CD14-positive monocyte (primary cell): ENCODE results near the gene ADGRL3. TPM values are rescaled to one million over a fixed set of nuclear protein-coding genes. Genes with fewer than 3 reads are reported as not detected.

ENCODE experiments used
- DNase-seq, 3 donors: peaks; one replicate each; pipeline ENCODE4 v3.0.0-alpha.2; 2011 to 2022
- H2AFZ ChIP-seq: 2 replicates; pipeline ENCODE4 v1.6.0; 2012; ENCODE audit warnings: mild to moderate bottlenecking, low read depth, low read length, inconsistent platforms; ENCODE audit not compliant: insufficient read depth, poor library complexity, severe bottlenecking
- H3K27ac ChIP-seq, 2 donors: 1 replicate in 1 of 2; 2 replicates in 1 of 2; pipeline ENCODE4 v1.5.1; 2012 to 2013; ENCODE audit warnings: low read length in 2 of 2, control low read depth in 1 of 2, inconsistent platforms in 1 of 2, low read depth in 1 of 2, mild to moderate bottlenecking in 1 of 2
- H3K27me3 ChIP-seq, 2 donors: one replicate each; pipeline versions ENCODE4 v1.6.0 to v1.6.1; 2011 to 2013; ENCODE audit warnings: low read length in 2 of 2; ENCODE audit not compliant: control insufficient read depth in 2 of 2, insufficient read depth in 2 of 2
- H3K36me3 ChIP-seq, 2 donors: replicated peaks in 1 of 2; 1 replicate in 1 of 2; 2 replicates in 1 of 2; pipeline versions ENCODE4 v1.5.1 to v1.6.1; 2012 to 2013; ENCODE audit warnings: low read length in 2 of 2, control low read depth in 1 of 2, inconsistent platforms in 1 of 2, mild to moderate bottlenecking in 1 of 2; ENCODE audit not compliant: insufficient read depth in 2 of 2, control insufficient read depth in 1 of 2
- H3K4me1 ChIP-seq, 2 donors: 1 replicate in 1 of 2; 2 replicates in 1 of 2; pipeline versions ENCODE4 v1.5.1 to v1.6.1; 2012 to 2013; ENCODE audit warnings: low read length in 2 of 2, control low read depth in 1 of 2, inconsistent platforms in 1 of 2, mild to moderate bottlenecking in 1 of 2, moderate library complexity in 1 of 2; ENCODE audit not compliant: insufficient read depth in 2 of 2, control insufficient read depth in 1 of 2
- H3K4me2 ChIP-seq: replicated peaks from 2 replicates; pipeline ENCODE3; 2012; ENCODE audit warnings: low read length, moderate library complexity, mild to moderate bottlenecking; ENCODE audit not compliant: poor library complexity, severe bottlenecking; ENCODE audit errors: extremely low read depth
- H3K4me3 ChIP-seq, 3 experiments: fragments of 200-600 bp in 1 of 3; sonication (generic) in 1 of 3; replicated peaks in 1 of 3; 1 replicate in 2 of 3; 2 replicates in 1 of 3; pipeline ENCODE4 v1.5.1; 2011 to 2013; ENCODE audit warnings: low read length in 3 of 3, mild to moderate bottlenecking in 3 of 3, control low read depth in 2 of 3, low read depth in 2 of 3, inconsistent platforms in 1 of 3, moderate library complexity in 1 of 3
- H3K79me2 ChIP-seq: 2 replicates; pipeline ENCODE4 v1.6.0; 2012; ENCODE audit warnings: mild to moderate bottlenecking, control low read depth, inconsistent platforms, low read length, moderate library complexity; ENCODE audit not compliant: insufficient read depth
- H3K9ac ChIP-seq: 2 replicates; pipeline ENCODE4 v1.6.0; 2017; ENCODE audit warnings: low read length, mild to moderate bottlenecking; ENCODE audit not compliant: insufficient read depth, poor library complexity, severe bottlenecking
- H3K9me3 ChIP-seq, 2 donors: replicated peaks in 1 of 2; 1 replicate in 1 of 2; 2 replicates in 1 of 2; pipeline versions ENCODE4 v1.5.1 to v1.6.1; 2012 to 2013; ENCODE audit warnings: low read length in 2 of 2, control low read depth in 1 of 2; ENCODE audit not compliant: control insufficient read depth in 1 of 2, insufficient read depth in 1 of 2
- H4K20me1 ChIP-seq: 2 replicates; pipeline ENCODE4 v1.6.0; 2012; ENCODE audit warnings: mild to moderate bottlenecking, low read length, control low read depth, moderate library complexity; ENCODE audit not compliant: insufficient read depth
- H3K27ac Mint-ChIP-seq, 7 donors: one replicate each; pipeline ENCODE4 v1.8.0; 2020; ENCODE audit warnings: mild to moderate bottlenecking in 7 of 7, mixed read lengths in 7 of 7, moderate library complexity in 6 of 7, inconsistent platforms in 2 of 7
- H3K27me3 Mint-ChIP-seq, 3 donors: one replicate each; pipeline ENCODE4 v1.8.0; 2021 to 2022; ENCODE audit warnings: low read depth in 3 of 3, mild to moderate bottlenecking in 3 of 3, mixed read lengths in 3 of 3, moderate library complexity in 3 of 3, inconsistent platforms in 1 of 3
- H3K36me3 Mint-ChIP-seq, 2 donors: one replicate each; pipeline ENCODE4 v1.8.0; 2020; ENCODE audit warnings: mixed read lengths in 2 of 2, inconsistent platforms in 1 of 2, mild to moderate bottlenecking in 1 of 2
- H3K4me1 Mint-ChIP-seq: one replicate; pipeline ENCODE4 v1.8.0; 2020; ENCODE audit warnings: mild to moderate bottlenecking, mixed read lengths
- H3K4me3 Mint-ChIP-seq, 2 donors: one replicate each; pipeline ENCODE4 v1.8.0; 2020; ENCODE audit warnings: mild to moderate bottlenecking in 2 of 2, mixed read lengths in 2 of 2, moderate library complexity in 1 of 2
- H3K9me3 Mint-ChIP-seq, 7 donors: one replicate each; pipeline ENCODE4 v1.8.0; 2020 to 2022; ENCODE audit warnings: mixed read lengths in 7 of 7, mild to moderate bottlenecking in 6 of 7, moderate library complexity in 6 of 7, inconsistent platforms in 2 of 7
- CTCF ChIP-seq: fragments of 200-600 bp; IDR thresholded peaks from one replicate; pipeline ENCODE4 v1.8.0; 2022; ENCODE audit warnings: antibody characterized with exemption, mild to moderate bottlenecking
- WGBS: methylation state at CpG from one replicate; pipeline ENCODE4 v1.1.5; 2013; ENCODE audit warnings: missing lambda C conversion rate; ENCODE audit not compliant: insufficient coverage; 5-methylcytosine and 5-hydroxymethylcytosine counted together
- intact Hi-C, 2 donors: fragments of 100-400 bp; cut with micrococcal nuclease; formaldehyde crosslinking; loops; one replicate each; pipeline versions ENCODE4 v1.15.0 to v1.15.1; 2023
- polyA plus RNA-seq, 3 donors: library from polyadenylated mRNA; depleted of rRNA in 1 of 3; unstranded in 2 of 3; stranded (reverse) in 1 of 3; fragments of 300-500 nt in 2 of 3; fragments of >200 nt in 1 of 3; fragmentation: Illumina TruSeq in 2 of 3; gene quantifications; 1 replicate in 2 of 3; 2 replicates in 1 of 3; pipeline ENCODE4 v1.2.3, GENCODE V29; 2012 to 2021

Gene ADGRL3
- polyA plus RNA-seq, 3 donors = not detected

- no peak overlapping the region for H2AFZ ChIP-seq
- no peaks in the 10 kb centered on the region for H4K20me1 ChIP-seq
- H3K9me3 ChIP-seq = peaks cover 0 to 5% of the 10 kb centered on the region in 2 donors
- H3K27ac ChIP-seq = no peak overlapping the region
- peaks cover 0 to 10% (median 6%) of the 10 kb centered on the region in 7 donors for H3K9me3 Mint-ChIP-seq
- no peaks in the 10 kb centered on the region for H3K79me2 ChIP-seq
- H3K4me3 Mint-ChIP-seq = no peak overlapping the region
- H3K4me2 ChIP-seq = no peak overlapping the region
- no peak for DNase-seq
- no peaks in the 10 kb centered on the region for H3K36me3 Mint-ChIP-seq
- no peak overlapping the region for H3K4me3 ChIP-seq
- no peak overlapping the region for H3K27ac Mint-ChIP-seq
- no peak overlapping the region for H3K9ac ChIP-seq
- H3K36me3 ChIP-seq = no peaks in the 10 kb centered on the region
- no peaks in the 10 kb centered on the region for H3K4me1 Mint-ChIP-seq
- TF ChIP-seq CTCF = no peak
- H3K4me1 ChIP-seq = no peaks in the 10 kb centered on the region
- no CpG with 5 or more reads among the region's 1 CpG for WGBS
- intact Hi-C loops = no loop called here
- peaks cover 0 to 2% (median 0%) of the 10 kb centered on the region in 3 donors for H3K27me3 Mint-ChIP-seq
- H3K27me3 ChIP-seq = no peaks in the 10 kb centered on the region
These were observed 173.8 kb downstream of the ADGRL3 start for GRCh38 chr4:61373901-61374440.

- no peaks in the 10 kb centered on the region for H4K20me1 ChIP-seq
- 100% methylated on average over 1 of the region's 1 CpG for WGBS
- Mint-ChIP-seq H3K27ac (no peak overlapping the region), H3K4me1 (no peaks in the 10 kb centered on the region), H3K27me3 (peaks cover 0 to 2% (median 0%) of the 10 kb centered on the region in 3 donors), H3K36me3 (no peaks in the 10 kb centered on the region), H3K4me3 (no peak overlapping the region), H3K9me3 (peaks cover 0 to 10% (median 6%) of the 10 kb centered on the region in 7 donors)
- DNase-seq = no peak
- H3K36me3 ChIP-seq = no peaks in the 10 kb centered on the region
- no peak overlapping the region for H3K9ac ChIP-seq
- H3K4me3 ChIP-seq = no peak overlapping the region
- peaks cover 0 to 5% of the 10 kb centered on the region in 2 donors for H3K9me3 ChIP-seq
- intact Hi-C loops = no loop called here
- TF ChIP-seq CTCF = no peak
- H3K4me2 ChIP-seq = no peak overlapping the region
- no peak overlapping the region for H2AFZ ChIP-seq
- no peaks in the 10 kb centered on the region for H3K27me3 ChIP-seq
- no peaks in the 10 kb centered on the region for H3K79me2 ChIP-seq
- no peaks in the 10 kb centered on the region for H3K4me1 ChIP-seq
- no peak overlapping the region for H3K27ac ChIP-seq
These were observed 174.3 kb downstream of the ADGRL3 start for GRCh38 chr4:61374447-61374891.
